PC-3 (cell line): ENCODE measurements around the gene ACAD8.

Source experiments
- EZH2 ChIP-seq: fragments of 300-600 bp; sonication (generic); IDR thresholded peaks from one replicate; pipeline ENCODE4 v1.6.1; 2017; ENCODE audit warnings: antibody characterized with exemption, mild to moderate bottlenecking, low read length; ENCODE audit not compliant: unreplicated experiment
- TF ChIP-seq, protein P1 (sequence below): fragments of 300-600 bp; sonication (generic); conservative IDR thresholded peaks from 2 replicates; pipeline ENCODE4 v1.5.1; 2017; ENCODE audit warnings: antibody characterized with exemption, low read depth, mild to moderate bottlenecking, low read length

DNA sequence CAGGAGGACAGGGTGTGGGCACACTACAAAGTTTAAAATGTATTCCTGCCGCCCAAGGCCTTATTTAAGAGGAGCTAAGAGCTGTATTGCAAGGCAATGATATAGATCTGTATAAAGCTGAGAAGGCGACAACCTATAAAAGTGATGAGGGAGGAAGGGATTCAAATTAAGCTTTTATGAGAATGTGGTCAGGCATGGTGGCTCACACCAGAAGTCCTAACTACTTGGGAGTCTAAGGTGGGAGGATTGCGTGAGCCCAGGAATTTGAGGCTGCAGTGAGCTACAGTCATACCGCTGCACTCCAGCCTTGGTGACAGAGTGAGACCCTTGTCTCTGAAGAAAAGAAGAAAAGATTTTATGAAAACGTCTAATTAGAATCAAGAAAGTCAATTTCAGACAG is 13.1 kb downstream of the ACAD8 start:
- TF ChIP-seq, protein P1, sequence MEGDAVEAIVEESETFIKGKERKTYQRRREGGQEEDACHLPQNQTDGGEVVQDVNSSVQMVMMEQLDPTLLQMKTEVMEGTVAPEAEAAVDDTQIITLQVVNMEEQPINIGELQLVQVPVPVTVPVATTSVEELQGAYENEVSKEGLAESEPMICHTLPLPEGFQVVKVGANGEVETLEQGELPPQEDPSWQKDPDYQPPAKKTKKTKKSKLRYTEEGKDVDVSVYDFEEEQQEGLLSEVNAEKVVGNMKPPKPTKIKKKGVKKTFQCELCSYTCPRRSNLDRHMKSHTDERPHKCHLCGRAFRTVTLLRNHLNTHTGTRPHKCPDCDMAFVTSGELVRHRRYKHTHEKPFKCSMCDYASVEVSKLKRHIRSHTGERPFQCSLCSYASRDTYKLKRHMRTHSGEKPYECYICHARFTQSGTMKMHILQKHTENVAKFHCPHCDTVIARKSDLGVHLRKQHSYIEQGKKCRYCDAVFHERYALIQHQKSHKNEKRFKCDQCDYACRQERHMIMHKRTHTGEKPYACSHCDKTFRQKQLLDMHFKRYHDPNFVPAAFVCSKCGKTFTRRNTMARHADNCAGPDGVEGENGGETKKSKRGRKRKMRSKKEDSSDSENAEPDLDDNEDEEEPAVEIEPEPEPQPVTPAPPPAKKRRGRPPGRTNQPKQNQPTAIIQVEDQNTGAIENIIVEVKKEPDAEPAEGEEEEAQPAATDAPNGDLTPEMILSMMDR: no peak
- TF ChIP-seq EZH2: no peak
